CD4-positive, alpha-beta T cell treated with Interferon alpha-2 for 1 hour (primary cell): ENCODE data around the gene SURF2.

Source experiments
- DNase-seq, 2 donors: peaks; one replicate each; pipeline ENCODE4 v3.0.0-alpha.2; 2020 to 2022

The SURF2 gene

GRCh38 chr9:133403766-133404453 lies 47.6 kb downstream of the SURF2 start:
- DNase-seq: peak; percentile 54 to 68

DNA sequence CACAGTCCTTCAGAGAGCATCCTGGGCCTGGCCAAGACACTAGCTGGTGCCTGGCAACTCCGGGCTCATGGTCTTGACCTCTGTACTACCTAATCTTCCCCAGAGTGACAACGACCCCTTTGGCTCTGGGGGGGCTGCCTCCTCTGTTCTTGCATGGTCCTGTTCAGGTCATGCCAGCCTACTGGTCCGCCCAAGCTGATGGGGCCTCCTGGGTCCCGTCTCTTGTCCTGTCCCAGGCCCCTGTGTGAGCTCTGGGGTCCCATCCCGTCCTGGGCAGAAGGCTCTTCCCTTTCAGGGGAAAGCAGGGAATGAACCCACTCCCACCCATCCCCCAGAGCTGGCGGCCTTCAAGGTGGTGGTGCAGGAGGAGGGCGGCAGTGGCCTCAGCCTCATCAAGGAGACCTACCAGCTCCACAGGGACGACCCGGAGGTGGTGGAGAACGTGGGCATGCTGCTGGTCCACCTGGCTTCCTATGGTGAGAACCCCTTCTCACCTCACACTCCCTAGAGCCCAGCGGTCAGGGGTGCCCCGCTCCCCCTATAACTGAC lies 48.2 kb downstream of the SURF2 start:
- no peak for DNase-seq

DNA sequence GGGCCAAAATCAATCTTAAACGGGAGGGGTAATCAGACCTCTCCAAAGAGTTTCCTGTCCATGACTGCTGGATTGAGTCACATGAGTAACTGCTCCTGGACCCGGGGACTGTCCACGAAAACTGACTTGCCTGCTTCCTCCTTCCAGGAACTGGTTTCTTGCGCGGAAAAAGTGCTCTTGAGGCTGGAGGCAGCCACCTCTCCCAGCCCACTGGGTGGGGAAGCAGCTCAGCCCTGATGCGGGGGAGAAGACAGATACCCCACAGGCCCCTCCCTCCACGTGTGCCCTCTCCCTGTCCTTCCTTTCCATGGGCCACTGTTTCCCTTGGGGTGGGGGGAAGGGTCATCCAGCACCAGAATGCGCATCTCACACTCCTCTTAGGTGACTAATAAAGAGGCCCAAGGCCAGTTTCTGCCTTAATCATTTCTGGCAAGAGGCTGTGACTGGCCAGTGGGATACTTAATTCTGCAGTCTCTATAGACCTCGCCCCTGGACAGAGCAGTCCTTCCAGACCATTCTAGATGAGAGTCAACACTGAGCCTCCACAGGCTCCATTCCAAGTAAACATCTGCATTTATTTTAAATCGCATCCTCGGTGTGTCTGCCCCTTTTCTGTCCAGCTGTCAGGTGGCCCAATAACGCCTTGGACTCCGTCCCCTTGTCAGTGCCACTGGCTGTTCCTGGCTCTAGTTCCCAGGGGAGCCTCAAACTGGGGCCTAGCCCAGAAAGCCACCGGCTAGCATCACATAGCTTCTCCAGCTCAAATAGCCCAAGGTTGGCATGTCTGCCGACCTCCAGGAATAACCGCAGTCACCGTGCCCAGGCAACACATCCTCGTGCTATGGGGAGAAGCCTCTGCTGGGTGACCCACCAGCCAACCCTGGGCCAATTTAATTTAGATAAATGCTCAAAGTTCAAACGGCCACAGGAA lies 49.4 kb downstream of the SURF2 start:
- no peak for DNase-seq

GRCh38 chr9:133406480-133407307 lies 50.3 kb downstream of the SURF2 start:
- peak; percentile 77 to 84 for DNase-seq

DNA sequence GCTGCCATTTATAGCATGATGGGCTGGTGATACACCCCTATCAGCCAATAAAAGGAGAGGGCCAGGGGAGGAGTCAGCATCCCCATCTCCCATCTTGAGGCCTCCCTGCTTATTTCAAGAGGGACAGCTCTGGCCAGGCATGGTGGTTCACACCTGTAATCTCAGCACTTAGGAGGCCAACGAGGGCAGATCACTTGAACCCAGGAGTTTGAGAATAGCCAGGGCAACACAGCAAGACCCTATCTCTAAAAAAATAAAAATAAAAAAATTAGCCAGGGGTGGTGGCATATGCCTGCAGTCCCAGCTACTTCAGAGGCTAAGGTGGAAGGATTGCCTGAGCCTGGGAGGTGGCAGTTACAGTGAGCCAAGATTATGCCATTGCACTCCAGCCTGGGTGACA lies 51.7 kb downstream of the SURF2 start:
- no peak for DNase-seq
